Measurements from ENCODE around the gene NTNG2. TPM values are rescaled to one million over a fixed set of nuclear protein-coding genes. Genes with fewer than 3 reads are reported as not detected.

NTNG2 gene
- total and polyA plus RNA-seq, 2 donors (not counting 1 experiment from before 2014, with no cell fraction given), result 1.3 to 2.1 TPM

- H3K27me3 ChIP-seq (ENCODE audit: control insufficient read depth, insufficient read depth, low read length), result peaks cover 29% of the 10 kb centered on the region
- no peak for DNase-seq (ENCODE audit: low read depth in 2 of 2)
- no peaks in the 10 kb centered on the region for H3K9me3 ChIP-seq (ENCODE audit: control insufficient read depth, insufficient read depth, low read depth, low read length)
- no peak overlapping the region for H2AFZ ChIP-seq (ENCODE audit: low read length)
- no peak overlapping the region for H3K4me3 ChIP-seq (replicated peaks in 1 of 4; ENCODE audit: control extremely low read depth in 1 of 4, insufficient read depth in 1 of 4, low read depth in 3 of 4, low read length in 4 of 4)
- H3K9ac ChIP-seq (ENCODE audit: insufficient read depth, low read length), result no peak overlapping the region
- no peaks in the 10 kb centered on the region for H3K79me2 ChIP-seq (ENCODE audit: control insufficient read depth, insufficient read depth, low read length)
- H3K36me3 ChIP-seq (ENCODE audit: control insufficient read depth, insufficient read depth, low read length), result no peaks in the 10 kb centered on the region
- no peak overlapping the region for H3K27ac ChIP-seq (ENCODE audit: insufficient read depth, low read length)
- TF ChIP-seq EZH2 (IDR thresholded peaks at IDR 0.05; ENCODE audit: low read length, missing control alignments), result no peak
- TF ChIP-seq CTCF (conservative IDR thresholded peaks at IDR 0.05 in 1 of 2, IDR thresholded peaks at IDR 0.05 in 1 of 2; ENCODE audit: low read depth in 1 of 2, low read length in 2 of 2), result no peak
- H3K4me2 ChIP-seq (ENCODE audit: extremely low read depth, insufficient read depth, low read length), result no peak overlapping the region
- H3K4me1 ChIP-seq (ENCODE audit: control insufficient read depth, extremely low read depth, insufficient read depth, low read length), result no peaks in the 10 kb centered on the region
- no peaks in the 10 kb centered on the region for H4K20me1 ChIP-seq (ENCODE audit: control insufficient read depth, extremely low read depth, insufficient read depth, low read length)
Measured at GRCh38 chr9:132236662-132237311, 74.9 kb downstream of the NTNG2 start.

- H3K9ac ChIP-seq (ENCODE audit: insufficient read depth, low read length), result no peak overlapping the region
- H3K27me3 ChIP-seq (ENCODE audit: control insufficient read depth, insufficient read depth, low read length), result peaks cover 31% of the 10 kb centered on the region
- H3K79me2 ChIP-seq (ENCODE audit: control insufficient read depth, insufficient read depth, low read length), result no peaks in the 10 kb centered on the region
- H4K20me1 ChIP-seq (ENCODE audit: control insufficient read depth, extremely low read depth, insufficient read depth, low read length), result no peaks in the 10 kb centered on the region
- H3K36me3 ChIP-seq (ENCODE audit: control insufficient read depth, insufficient read depth, low read length), result no peaks in the 10 kb centered on the region
- TF ChIP-seq CTCF (conservative IDR thresholded peaks at IDR 0.05 in 1 of 2, IDR thresholded peaks at IDR 0.05 in 1 of 2; ENCODE audit: low read depth in 1 of 2, low read length in 2 of 2) (no peak), EZH2 (IDR thresholded peaks at IDR 0.05; ENCODE audit: low read length, missing control alignments) (no peak)
- H3K27ac ChIP-seq (ENCODE audit: insufficient read depth, low read length), result no peak overlapping the region
- no peak overlapping the region for H2AFZ ChIP-seq (ENCODE audit: low read length)
- H3K4me2 ChIP-seq (ENCODE audit: extremely low read depth, insufficient read depth, low read length), result no peak overlapping the region
- no peaks in the 10 kb centered on the region for H3K9me3 ChIP-seq (ENCODE audit: control insufficient read depth, insufficient read depth, low read depth, low read length)
- H3K4me1 ChIP-seq (ENCODE audit: control insufficient read depth, extremely low read depth, insufficient read depth, low read length), result peaks cover 1% of the 10 kb centered on the region
- no peak for DNase-seq (ENCODE audit: low read depth in 2 of 2)
- H3K4me3 ChIP-seq (replicated peaks in 1 of 4; ENCODE audit: control extremely low read depth in 1 of 4, insufficient read depth in 1 of 4, low read depth in 3 of 4, low read length in 4 of 4), result no peak overlapping the region
Measured at GRCh38 chr9:132237481-132237880, 75.6 kb downstream of the NTNG2 start.

- TF ChIP-seq EZH2 (IDR thresholded peaks at IDR 0.05; ENCODE audit: low read length, missing control alignments), result no peak
- no peak for DNase-seq (ENCODE audit: low read depth in 2 of 2)
Measured at GRCh38 chr9:132238026-132238972, 76.4 kb downstream of the NTNG2 start.

More at GRCh38 chr9:132238026-132238972, 76.4 kb downstream of the NTNG2 start:
- no peak overlapping the region for H3K9ac ChIP-seq (ENCODE audit: insufficient read depth, low read length)
- H3K79me2 ChIP-seq (ENCODE audit: control insufficient read depth, insufficient read depth, low read length), result no peaks in the 10 kb centered on the region
- no peaks in the 10 kb centered on the region for H3K36me3 ChIP-seq (ENCODE audit: control insufficient read depth, insufficient read depth, low read length)
- H4K20me1 ChIP-seq (ENCODE audit: control insufficient read depth, extremely low read depth, insufficient read depth, low read length), result no peaks in the 10 kb centered on the region
- H3K4me1 ChIP-seq (ENCODE audit: control insufficient read depth, extremely low read depth, insufficient read depth, low read length), result peaks cover 4% of the 10 kb centered on the region
- H3K27me3 ChIP-seq (ENCODE audit: control insufficient read depth, insufficient read depth, low read length), result peaks cover 29% of the 10 kb centered on the region
- no peak overlapping the region for H3K4me2 ChIP-seq (ENCODE audit: extremely low read depth, insufficient read depth, low read length)
- no peak overlapping the region for H3K4me3 ChIP-seq (replicated peaks in 1 of 4; ENCODE audit: control extremely low read depth in 1 of 4, insufficient read depth in 1 of 4, low read depth in 3 of 4, low read length in 4 of 4)
- no peak overlapping the region for H2AFZ ChIP-seq (ENCODE audit: low read length)
- H3K27ac ChIP-seq (ENCODE audit: insufficient read depth, low read length), result no peak overlapping the region
- H3K9me3 ChIP-seq (ENCODE audit: control insufficient read depth, insufficient read depth, low read depth, low read length), result no peaks in the 10 kb centered on the region
